Heart left ventricle (tissue), 16 donors: ENCODE data around the gene GJA8. TPM values are rescaled to one million over a fixed set of nuclear protein-coding genes. Genes with fewer than 3 reads are reported as not detected.

Experiments
- ATAC-seq, 4 donors: fragments of 200-7000 bp; cut with Tn5 transposase; one replicate each; pipeline ENCODE4 v1.9.1; 2020 to 2022; ENCODE audit warnings: moderate library complexity in 4 of 4, mild to moderate bottlenecking in 3 of 4, moderate number of reproducible peaks in 1 of 4
- DNase-seq, 5 donors: peaks; one replicate each; pipeline ENCODE4 v3.0.0-alpha.2; 2020
- H3K27ac ChIP-seq, 12 donors: fragments of 200-600 bp; sonication (generic) in 4 of 12; one replicate each; pipeline versions ENCODE4 v1.5.0 to v1.8.0; 2016 to 2022; ENCODE audit warnings: mild to moderate bottlenecking in 2 of 12
- H3K27me3 ChIP-seq, 9 donors: fragments of 200-600 bp; sonication (generic) in 2 of 9; one replicate each; pipeline versions ENCODE4 v1.5.1 to v1.8.0; 2016 to 2022; ENCODE audit warnings: mild to moderate bottlenecking in 3 of 9
- H3K36me3 ChIP-seq, 9 donors: fragments of 200-600 bp; sonication (generic) in 2 of 9; one replicate each; pipeline versions ENCODE4 v1.5.0 to v1.8.0; 2018 to 2022; ENCODE audit warnings: mild to moderate bottlenecking in 2 of 9
- H3K4me1 ChIP-seq, 12 donors: fragments of 200-600 bp; sonication (generic) in 4 of 12; one replicate each; pipeline versions ENCODE4 v1.5.0 to v1.8.0; 2016 to 2022; ENCODE audit warnings: mild to moderate bottlenecking in 3 of 12
- H3K4me3 ChIP-seq, 12 donors: fragments of 200-600 bp; sonication (generic) in 4 of 12; one replicate each; pipeline versions ENCODE4 v1.5.0 to v1.8.0; 2017 to 2022; ENCODE audit warnings: mild to moderate bottlenecking in 9 of 12, moderate library complexity in 4 of 12
- H3K9me3 ChIP-seq, 12 donors: fragments of 200-600 bp; sonication (generic) in 4 of 12; one replicate each; pipeline versions ENCODE4 v1.5.0 to v1.8.0; 2016 to 2022; ENCODE audit warnings: mild to moderate bottlenecking in 1 of 12
- POLR2A ChIP-seq, 2 donors: fragments of 450-650 bp; IDR thresholded peaks; one replicate each; pipeline ENCODE4 v1.6.1; 2017; ENCODE audit warnings: antibody characterized with exemption in 2 of 2, mild to moderate bottlenecking in 2 of 2, moderate library complexity in 2 of 2
- WGBS, 4 donors: extraction: QIAGEN DNeasy Blood & Tissue Kit in 2 of 4; methylation state at CpG; one replicate each; pipeline versions ENCODE4 v1.1.5 to v1.1.7; 2013 to 2018; 5-methylcytosine and 5-hydroxymethylcytosine counted together
- intact Hi-C, 10 donors: fragments of 100-400 bp; cut with DNase I; formaldehyde crosslinking; loops; one replicate each; pipeline versions ENCODE4 v1.11.1 to v1.14.2; 2022
- polyA plus RNA-seq, 2 donors: library from polyadenylated mRNA; stranded (reverse); fragments of 200-250 nt; gene quantifications; one replicate each; pipeline ENCODE4 v1.2.3, GENCODE V29; 2013
- total RNA-seq, 9 donors: library from RNA; depleted of rRNA in 2 of 9; stranded (reverse); fragments of >200 nt in 2 of 9; fragmentation: NEBNext Ultra II Directional in 3 of 9; extraction: Animal tissue kit (Norgen Biotek cat#: 25700) in 3 of 9; gene quantifications; one replicate each; pipeline versions ENCODE4 v1.1.0 to v1.2.4, GENCODE V29; 2016 to 2023
- TF ChIP-seq, protein P1 (sequence below), 12 donors: fragments of 200-600 bp; sonication (generic) in 4 of 12; IDR thresholded peaks; one replicate each; pipeline versions ENCODE4 v1.5.0 to v1.8.0; 2018 to 2022; ENCODE audit warnings: antibody characterized with exemption in 12 of 12, mild to moderate bottlenecking in 5 of 12
- donor health status: ischemic (EF 13 %, LVEDD 7.1; RV severe dilation, severe dysfunction).
- donor health status: healthy with polysubstance abuse.
- donor health status: DM: no; HTN: yes; CAD: no.
- donor health status: DM: no; HTN: no; CAD: no.
- donor health status: ischemic (EF 25% LVEDD 6.9; RV normal size, moderate dysfunction).
- donor health status: ischemic (EF 25% LVEDD 5.7; RV mildly dilated, moderate dysfunction).
- donor health status: healthy.
- donor health status: DM: yes; HTN: yes; CAD: no.
- donor health status: ischemic (EF 35%, LVEDD 5.7; RV mildly dilated, moderate dysfunction).
- donor health status: nonischemic (EF 11% LVEDD 7.7; RV severe dilation, severe dysfunction).
- donor health status: DM: yes; HTN: yes; CAD: no.
- donor health status: PGD.
- donor health status: ischemic (EF 29% LVEDD 5.4; RV normal size, mild dysfunction).
- donor health status: nonischemic (EF 23%, LVEDD 6.1; RV moderate dilation, normal function).

The GJA8 gene
- total and polyA plus RNA-seq, 11 donors = not detected

- no peak overlapping the region for H3K4me3 ChIP-seq
- ATAC-seq = no peak
- peaks cover 0 to 6% (median 0%) of the 10 kb centered on the region in 12 donors for H3K4me1 ChIP-seq
- intact Hi-C loops = loop anchor here in 2 of 10 donors (5.0 kb wide), 3 partner anchors 43 to 138 kb away; no protein-coding TSS in a partner anchor
- H3K36me3 ChIP-seq = no peaks in the 10 kb centered on the region
- H3K27me3 ChIP-seq = no peaks in the 10 kb centered on the region
- no peak overlapping the region for H3K27ac ChIP-seq
- TF ChIP-seq, protein P1, sequence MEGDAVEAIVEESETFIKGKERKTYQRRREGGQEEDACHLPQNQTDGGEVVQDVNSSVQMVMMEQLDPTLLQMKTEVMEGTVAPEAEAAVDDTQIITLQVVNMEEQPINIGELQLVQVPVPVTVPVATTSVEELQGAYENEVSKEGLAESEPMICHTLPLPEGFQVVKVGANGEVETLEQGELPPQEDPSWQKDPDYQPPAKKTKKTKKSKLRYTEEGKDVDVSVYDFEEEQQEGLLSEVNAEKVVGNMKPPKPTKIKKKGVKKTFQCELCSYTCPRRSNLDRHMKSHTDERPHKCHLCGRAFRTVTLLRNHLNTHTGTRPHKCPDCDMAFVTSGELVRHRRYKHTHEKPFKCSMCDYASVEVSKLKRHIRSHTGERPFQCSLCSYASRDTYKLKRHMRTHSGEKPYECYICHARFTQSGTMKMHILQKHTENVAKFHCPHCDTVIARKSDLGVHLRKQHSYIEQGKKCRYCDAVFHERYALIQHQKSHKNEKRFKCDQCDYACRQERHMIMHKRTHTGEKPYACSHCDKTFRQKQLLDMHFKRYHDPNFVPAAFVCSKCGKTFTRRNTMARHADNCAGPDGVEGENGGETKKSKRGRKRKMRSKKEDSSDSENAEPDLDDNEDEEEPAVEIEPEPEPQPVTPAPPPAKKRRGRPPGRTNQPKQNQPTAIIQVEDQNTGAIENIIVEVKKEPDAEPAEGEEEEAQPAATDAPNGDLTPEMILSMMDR (IDR thresholded peaks at IDR 0.05) = no peak
- TF ChIP-seq POLR2A (IDR thresholded peaks at IDR 0.05) = no peak
- DNase-seq = no peak
- H3K9me3 ChIP-seq = peaks cover 0 to 9% (median 2%) of the 10 kb centered on the region in 12 donors
Measured at GRCh38 chr1:147879911-147880310, 22.7 kb upstream of the GJA8 start.

DNA sequence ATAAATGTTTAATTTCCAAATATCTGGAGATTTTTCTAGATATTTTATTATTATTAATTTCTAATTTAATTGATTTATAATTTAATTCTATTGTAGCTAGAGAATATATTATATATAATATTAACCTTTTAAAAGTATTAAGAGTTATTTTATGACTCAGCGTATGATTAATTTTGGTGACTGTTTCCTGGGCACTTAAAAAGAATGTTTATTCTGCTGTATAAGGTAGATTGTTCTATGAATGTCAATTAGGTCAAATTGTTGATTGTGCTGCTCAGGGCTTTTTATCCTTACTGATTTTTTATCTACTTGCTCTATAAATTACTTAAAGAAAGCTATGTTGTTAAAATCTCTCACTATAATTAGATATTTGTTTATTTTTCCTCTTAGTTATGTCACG is 20.1 kb upstream of the GJA8 start:
- DNase-seq (no peak), ATAC-seq (no peak)
- Histone ChIP-seq H3K4me3 (no peak overlapping the region), H3K9me3 (peaks cover 0 to 9% (median 2%) of the 10 kb centered on the region in 12 donors), H3K27me3 (no peaks in the 10 kb centered on the region), H3K4me1 (peaks cover 0 to 6% (median 0%) of the 10 kb centered on the region in 12 donors), H3K36me3 (no peaks in the 10 kb centered on the region), H3K27ac (no peak overlapping the region)
- WGBS, 4 donors = 54 to 63% (median 60%) methylated on average over 2 of the region's 2 CpGs
- TF ChIP-seq POLR2A (IDR thresholded peaks at IDR 0.05) = no peak
- TF ChIP-seq, protein P1 (IDR thresholded peaks at IDR 0.05) = no peak
- intact Hi-C loops = no loop called here

DNA sequence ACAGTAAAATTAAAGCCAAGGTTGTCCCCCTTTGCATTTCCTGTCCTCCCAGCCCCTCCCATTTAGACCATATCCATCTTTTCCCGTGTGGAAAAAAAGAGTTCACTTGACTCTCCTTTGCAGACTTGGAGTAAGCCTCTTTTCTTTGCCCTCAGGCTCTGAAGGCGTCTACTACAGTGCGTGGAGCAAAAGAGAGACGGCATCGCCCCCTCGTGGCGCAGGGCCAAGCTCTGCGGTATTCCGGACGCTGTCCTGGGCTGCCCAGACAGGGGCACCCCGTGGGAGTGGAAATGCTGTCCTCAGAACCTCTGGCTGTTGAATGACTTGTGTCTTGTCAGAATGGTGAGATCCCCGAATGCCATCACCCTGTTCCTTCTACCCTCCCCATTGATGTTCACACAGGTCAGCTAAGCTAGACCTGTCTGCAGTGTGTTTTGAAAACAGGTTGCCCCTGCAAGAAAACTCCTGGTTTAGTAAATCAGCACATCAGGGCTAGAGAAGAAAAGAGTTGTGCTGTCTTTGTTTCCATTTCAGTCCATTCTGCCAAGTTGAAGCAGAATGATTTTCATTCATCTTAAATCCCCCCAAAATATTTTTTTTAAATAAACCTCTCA is 12.3 kb upstream of the GJA8 start:
- H3K27ac ChIP-seq = no peak overlapping the region
- H3K9me3 ChIP-seq = no peaks in the 10 kb centered on the region
- ATAC-seq (peak; percentile 83 to 93 (median 90)), DNase-seq (peak; percentile 65 to 87 (median 70))
- 5 to 8% (median 6%) methylated on average over 12 of the region's 12 CpGs for WGBS, 4 donors
- peaks cover 0 to 6% (median 0%) of the 10 kb centered on the region in 9 donors for H3K27me3 ChIP-seq
- TF ChIP-seq, protein P1 (IDR thresholded peaks at IDR 0.05) = peak; percentile 50 to 82 (median 72)
- TF ChIP-seq POLR2A (IDR thresholded peaks at IDR 0.05) = no peak
- H3K4me3 ChIP-seq = no peak overlapping the region
- intact Hi-C loops = loop anchor here (1.0 to 10.0 kb wide), 13 partner anchors 165 to 618 kb away; no protein-coding TSS in a partner anchor
- H3K4me1 ChIP-seq = peaks cover 0 to 31% (median 5%) of the 10 kb centered on the region in 12 donors
- no peaks in the 10 kb centered on the region for H3K36me3 ChIP-seq

GRCh38 chr1:147891088-147891487 is 11.5 kb upstream of the GJA8 start:
- ATAC-seq (no peak), DNase-seq (no peak)
- Histone ChIP-seq H3K4me1 (peaks cover 0 to 31% (median 5%) of the 10 kb centered on the region in 12 donors), H3K36me3 (no peaks in the 10 kb centered on the region), H3K27ac (no peak overlapping the region), H3K4me3 (no peak overlapping the region), H3K9me3 (no peaks in the 10 kb centered on the region), H3K27me3 (peaks cover 0 to 6% (median 0%) of the 10 kb centered on the region in 9 donors)
- WGBS, 4 donors = 85 to 92% (median 88%) methylated on average over 5 of the region's 5 CpGs
- TF ChIP-seq POLR2A (IDR thresholded peaks at IDR 0.05) = no peak
- TF ChIP-seq, protein P1 (IDR thresholded peaks at IDR 0.05) = no peak
- intact Hi-C loops = loop anchor here (2.0 to 10.0 kb wide), 12 partner anchors 166 to 619 kb away; no protein-coding TSS in a partner anchor
